ENCODE data around the gene PHOSPHO2.

PHOSPHO2 gene

GRCh38 chr2:169716938-169717690 is 22.8 kb downstream of the PHOSPHO2 start:
- no peak for DNase-seq (ENCODE audit: low read depth)

GRCh38 chr2:169717691-169718063 is 23.4 kb downstream of the PHOSPHO2 start:
- DNase-seq (ENCODE audit: low read depth) = no peak

DNA sequence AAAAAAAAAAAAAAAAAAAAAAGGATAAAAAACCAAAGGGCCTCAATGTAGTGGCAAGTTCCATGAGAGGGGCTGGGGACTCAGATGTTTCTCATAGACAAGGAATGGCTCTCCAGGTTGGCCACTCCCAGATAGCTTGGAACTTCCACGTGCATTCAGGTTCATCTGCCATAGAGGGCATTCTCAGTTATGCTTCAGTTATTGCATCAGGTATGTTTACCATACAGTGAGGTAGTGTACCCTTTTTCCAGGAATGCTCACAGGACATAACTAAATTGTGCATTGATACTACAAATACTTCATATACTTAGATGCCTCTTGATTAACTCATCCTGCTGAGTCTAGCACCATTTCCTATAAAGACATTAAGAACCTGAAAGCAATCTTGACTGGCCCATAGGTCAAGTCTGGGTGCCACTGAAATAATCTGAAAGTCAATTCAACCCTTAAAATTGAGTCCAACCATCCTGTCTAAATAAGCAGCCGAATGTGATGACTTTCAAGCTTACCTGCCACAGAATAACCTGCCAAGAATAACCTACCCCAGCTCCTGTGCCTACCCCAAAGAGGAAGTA is 24.7 kb downstream of the PHOSPHO2 start:
- DNase-seq (ENCODE audit: low read depth) = no peak

GRCh38 chr2:169721016-169721415 is 26.7 kb downstream of the PHOSPHO2 start:
- DNase-seq (ENCODE audit: low read depth) = no peak

DNA sequence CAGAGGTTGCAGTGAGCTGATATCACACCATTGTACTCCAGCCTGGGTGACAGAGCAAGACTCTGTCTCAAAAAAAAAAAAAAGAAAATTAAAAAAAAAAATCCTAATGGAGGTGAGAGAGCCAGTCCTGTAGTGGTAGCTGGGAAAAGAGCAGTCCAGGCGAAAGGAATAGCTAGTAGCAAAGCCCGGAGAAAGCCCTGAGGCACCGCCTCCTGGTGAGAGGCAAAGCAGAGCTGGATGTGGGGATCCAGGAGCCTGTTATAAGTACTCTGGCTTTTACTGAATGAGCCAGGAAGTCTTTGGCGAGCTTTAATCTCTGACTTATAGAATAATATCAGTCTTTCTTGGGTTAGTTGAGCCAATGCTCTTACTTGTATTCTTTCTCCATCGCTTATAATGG is 32.8 kb downstream of the PHOSPHO2 start:
- no peak for DNase-seq (ENCODE audit: low read depth)

- no peak for DNase-seq (ENCODE audit: low read depth)
Measured at GRCh38 chr2:169729274-169729605, 35.0 kb downstream of the PHOSPHO2 start.

DNA sequence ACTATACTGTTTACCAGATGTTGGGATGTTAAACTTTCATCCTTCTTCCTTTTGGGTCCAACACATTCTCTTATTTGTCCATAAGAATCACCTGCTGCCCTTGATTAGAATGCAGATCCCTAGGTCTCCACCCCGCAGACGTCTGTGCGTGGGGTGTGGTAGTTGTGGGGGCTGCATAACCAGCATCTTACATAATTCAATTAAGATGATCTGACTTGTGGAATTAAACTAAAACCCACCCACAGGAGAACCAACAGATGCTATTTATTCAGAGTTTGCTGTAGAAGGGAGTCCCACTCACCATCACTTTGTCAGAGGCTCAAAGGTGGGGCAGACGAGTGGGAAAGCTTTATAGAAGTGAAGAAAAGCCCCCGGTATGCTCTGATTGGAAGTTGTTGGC is 37.8 kb downstream of the PHOSPHO2 start:
- DNase-seq (ENCODE audit: low read depth) = no peak

- DNase-seq (ENCODE audit: low read depth) = no peak
Measured at GRCh38 chr2:169732583-169733358, 38.5 kb downstream of the PHOSPHO2 start.

GRCh38 chr2:169734169-169734847 is 40.0 kb downstream of the PHOSPHO2 start:
- DNase-seq (ENCODE audit: low read depth) = no peak

DNA sequence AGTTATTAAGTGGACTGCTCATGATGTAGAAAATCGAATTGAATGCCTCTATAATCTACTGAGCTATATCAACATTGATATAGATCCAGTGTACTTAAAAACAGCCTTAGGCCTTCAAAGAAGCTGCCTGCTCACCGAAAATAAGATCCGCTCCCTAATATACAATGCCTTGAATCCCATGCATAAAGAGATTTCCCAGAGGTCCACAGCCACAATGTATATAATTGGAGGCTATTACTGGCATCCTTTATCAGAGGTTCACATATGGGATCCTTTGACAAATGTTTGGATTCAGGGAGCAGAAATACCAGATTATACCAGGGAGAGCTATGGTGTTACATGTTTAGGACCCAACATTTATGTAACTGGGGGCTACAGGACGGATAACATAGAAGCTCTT is 41.4 kb downstream of the PHOSPHO2 start:
- DNase-seq (ENCODE audit: low read depth) = no peak

- no peak for DNase-seq (ENCODE audit: low read depth)
Measured at GRCh38 chr2:169736902-169737301, 42.6 kb downstream of the PHOSPHO2 start.

GRCh38 chr2:169738566-169739229 is 44.4 kb downstream of the PHOSPHO2 start:
- no peak for DNase-seq (ENCODE audit: low read depth)

DNA sequence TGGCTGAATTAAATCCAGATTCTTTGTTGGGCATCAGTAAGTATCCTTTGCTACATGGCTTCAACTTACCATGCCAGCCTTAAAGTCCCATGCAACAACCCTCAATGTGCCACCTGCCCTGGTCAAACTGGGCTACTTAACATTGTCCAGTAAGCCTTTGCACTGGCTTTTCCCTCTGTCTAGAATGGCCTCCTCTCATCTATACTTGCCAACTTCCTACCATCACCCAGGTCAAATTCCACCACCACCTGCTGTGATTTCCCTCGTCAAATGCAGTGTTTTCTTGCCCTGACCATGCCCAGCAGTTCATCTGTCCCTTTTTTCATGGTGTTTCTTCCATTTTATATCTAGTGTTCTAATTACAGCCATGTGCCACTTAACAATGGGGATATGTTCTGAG is 45.1 kb downstream of the PHOSPHO2 start:
- DNase-seq (ENCODE audit: low read depth) = no peak

DNA sequence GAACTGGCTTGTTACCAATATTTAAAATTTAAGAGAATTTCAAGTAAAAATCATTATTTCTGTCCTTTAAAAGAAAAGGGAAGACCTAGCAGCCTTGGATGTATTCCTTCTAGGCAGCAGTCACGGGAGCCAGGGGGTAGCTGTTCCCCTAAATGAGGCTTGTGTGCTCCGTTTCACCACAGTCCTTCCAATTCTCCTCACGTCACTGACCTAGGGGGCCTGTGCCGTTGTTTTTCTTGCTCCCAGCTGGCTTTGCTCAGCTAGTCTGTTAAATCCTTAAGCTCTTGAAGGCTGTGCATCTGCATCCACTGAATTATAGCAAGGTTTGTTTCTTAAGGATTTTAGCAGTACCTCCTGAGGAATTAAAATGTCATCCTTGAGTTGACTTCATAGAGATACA is 49.3 kb downstream of the PHOSPHO2 start:
- no peak for DNase-seq (ENCODE audit: low read depth)

GRCh38 chr2:169746240-169746639 is 52.0 kb downstream of the PHOSPHO2 start:
- DNase-seq (ENCODE audit: low read depth) = no peak

- no peak for DNase-seq (ENCODE audit: low read depth)
Measured at GRCh38 chr2:169748319-169748718, 54.0 kb downstream of the PHOSPHO2 start.

Measured in activated T-cell treated with anti-CD3 and anti-CD28 coated beads for 24 hours (primary cell).